Measurements from ENCODE around the gene FAM3D. TPM values are rescaled to one million over a fixed set of nuclear protein-coding genes. Genes with fewer than 3 reads are reported as not detected.

FAM3D gene
- total and polyA plus RNA-seq, 2 of the 8 experiments (the other 6 are each of a cell fraction or from before 2014, with no cell fraction given), result not detected

DNA sequence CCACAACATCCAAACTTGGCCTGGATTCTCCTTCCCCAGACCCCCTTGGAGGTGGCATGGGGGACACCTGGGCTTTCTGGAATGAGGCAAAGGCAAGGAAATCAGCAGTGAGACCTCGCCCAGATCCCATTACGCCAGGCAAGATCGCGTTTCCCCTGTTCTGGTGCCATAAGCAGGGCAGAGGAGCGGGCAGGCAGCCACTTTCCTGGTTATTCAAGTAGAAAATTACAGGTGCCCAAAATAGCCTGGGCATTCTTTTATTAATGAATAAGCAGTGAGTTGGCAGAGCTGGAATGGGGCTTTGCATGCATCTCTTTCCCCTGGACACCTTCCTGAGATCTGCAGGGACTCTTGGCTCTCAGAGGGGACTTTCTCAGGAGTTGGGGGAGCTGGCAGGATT lies 57.9 kb downstream of the FAM3D start:
- H4K8ac ChIP-seq (ENCODE audit: extremely low read depth, insufficient read depth, low read length), result no peak overlapping the region
- DNase-seq (ENCODE audit: low read depth in 1 of 2, low spot score in 2 of 2) (no peak), FAIRE-seq (no peak)
- no peaks in the 10 kb centered on the region for H3K4me1 ChIP-seq (replicated peaks in 1 of 4; ENCODE audit: control insufficient read depth in 3 of 4, insufficient read depth in 4 of 4, low read length in 3 of 4)
- no peaks in the 10 kb centered on the region; the same call in 1 of the 2 replicates for H3K79me1 ChIP-seq (ENCODE audit: low read depth, low read length)
- H3K9me3 ChIP-seq (ENCODE audit: insufficient read depth in 2 of 2, low read depth in 1 of 2, low read length in 1 of 2), result no peaks in the 10 kb centered on the region
- H3K14ac ChIP-seq (ENCODE audit: insufficient read length), result no peak overlapping the region
- no peak overlapping the region for H2BK15ac ChIP-seq (ENCODE audit: low read length)
- no peak overlapping the region for H2AK5ac ChIP-seq (ENCODE audit: low read depth, low read length)
- H3K36me3 ChIP-seq (ENCODE audit: control insufficient read depth in 2 of 4, insufficient read depth in 4 of 4, low read length in 3 of 4), result no peaks in the 10 kb centered on the region
- H2BK120ac ChIP-seq (replicated peaks; ENCODE audit: low read depth, low read length), result no peak overlapping the region
- ChIA-PET POLR2A (ENCODE audit: partially characterized antibody) (no interaction called here), CTCF (ENCODE audit: partially characterized antibody) (interaction anchor here (0.6 to 4.3 kb wide), 6 partner anchors 11 to 744 kb away, joined by 3 to 23 read pairs (median 10); no protein-coding TSS in a partner anchor)
- TF ChIP-seq, protein P1, sequence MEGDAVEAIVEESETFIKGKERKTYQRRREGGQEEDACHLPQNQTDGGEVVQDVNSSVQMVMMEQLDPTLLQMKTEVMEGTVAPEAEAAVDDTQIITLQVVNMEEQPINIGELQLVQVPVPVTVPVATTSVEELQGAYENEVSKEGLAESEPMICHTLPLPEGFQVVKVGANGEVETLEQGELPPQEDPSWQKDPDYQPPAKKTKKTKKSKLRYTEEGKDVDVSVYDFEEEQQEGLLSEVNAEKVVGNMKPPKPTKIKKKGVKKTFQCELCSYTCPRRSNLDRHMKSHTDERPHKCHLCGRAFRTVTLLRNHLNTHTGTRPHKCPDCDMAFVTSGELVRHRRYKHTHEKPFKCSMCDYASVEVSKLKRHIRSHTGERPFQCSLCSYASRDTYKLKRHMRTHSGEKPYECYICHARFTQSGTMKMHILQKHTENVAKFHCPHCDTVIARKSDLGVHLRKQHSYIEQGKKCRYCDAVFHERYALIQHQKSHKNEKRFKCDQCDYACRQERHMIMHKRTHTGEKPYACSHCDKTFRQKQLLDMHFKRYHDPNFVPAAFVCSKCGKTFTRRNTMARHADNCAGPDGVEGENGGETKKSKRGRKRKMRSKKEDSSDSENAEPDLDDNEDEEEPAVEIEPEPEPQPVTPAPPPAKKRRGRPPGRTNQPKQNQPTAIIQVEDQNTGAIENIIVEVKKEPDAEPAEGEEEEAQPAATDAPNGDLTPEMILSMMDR (IDR thresholded peaks at IDR 0.05; ENCODE audit: control extremely low read depth in 1 of 3, insufficient read depth in 1 of 3, low read depth in 1 of 3, low read length in 3 of 3), result no peak
- TF ChIP-seq TAF1 (IDR thresholded peaks at IDR 0.05; ENCODE audit: low read depth, low read length) (no peak), GTF2F1 (IDR thresholded peaks at IDR 0.05; ENCODE audit: borderline replicate concordance, low read depth, low read length) (no peak), TEAD4 (IDR thresholded peaks at IDR 0.05; ENCODE audit: low read depth, low read length) (no peak)
- H2BK5ac ChIP-seq (ENCODE audit: low read depth, low read length), result no peak overlapping the region
- no peak overlapping the region for H3K4ac ChIP-seq (replicated peaks; ENCODE audit: insufficient read length, low read depth, low read length)
- no peak overlapping the region for H3K18ac ChIP-seq (ENCODE audit: extremely low read depth, low read length)
- no peak overlapping the region for H4K91ac ChIP-seq (replicated peaks; ENCODE audit: insufficient read length, low read length)
- H3K4me3 ChIP-seq (ENCODE audit: extremely low read depth in 1 of 4, insufficient read depth in 2 of 4, low read depth in 3 of 4, low read length in 4 of 4), result no peak overlapping the region
- no peak overlapping the region for H3K27ac ChIP-seq (ENCODE audit: low read depth, low read length)
- no peak overlapping the region for H2BK20ac ChIP-seq (ENCODE audit: low read length)
- no peak overlapping the region for H3K56ac ChIP-seq (replicated peaks; ENCODE audit: insufficient read length, low read depth, low read length)
- H3K23ac ChIP-seq (ENCODE audit: insufficient read length), result no peak overlapping the region
- 70% methylated on average over 5 of the region's 5 CpGs; no CpG with 5 or more reads in 1 of the 2 experiments for WGBS, 2 experiments (ENCODE audit: extremely low coverage in 1 of 2, insufficient coverage in 1 of 2, insufficient read length in 1 of 2, insufficient replicate concordance in 2 of 2, low coverage in 1 of 2, low lambda C conversion rate in 2 of 2, missing lambda C conversion rate in 1 of 2)
- no peak overlapping the region for H4K5ac ChIP-seq (ENCODE audit: insufficient read length, low read depth, low read length)
- H4K20me1 ChIP-seq (replicated peaks in 1 of 2; ENCODE audit: control insufficient read depth in 1 of 2, insufficient read depth in 2 of 2, low read length in 2 of 2), result no peaks in the 10 kb centered on the region
- no peak overlapping the region for H2BK12ac ChIP-seq (ENCODE audit: low read depth, low read length)
- no peak overlapping the region for H2AFZ ChIP-seq (ENCODE audit: low read length)
- no peak overlapping the region for H3K4me2 ChIP-seq (ENCODE audit: insufficient read depth in 1 of 2, low read depth in 2 of 2, low read length in 2 of 2)
- H3K9ac ChIP-seq (replicated peaks in 1 of 4; ENCODE audit: extremely low read depth in 1 of 4, low read depth in 3 of 4, low read length in 3 of 4), result no peak overlapping the region
- no peaks in the 10 kb centered on the region for H3K27me3 ChIP-seq (replicated peaks in 1 of 4; ENCODE audit: control insufficient read depth in 3 of 4, extremely low read depth in 1 of 4, insufficient read depth in 3 of 4, low read length in 3 of 4)
- H3K23me2 ChIP-seq (ENCODE audit: low read depth, low read length), result no peaks in the 10 kb centered on the region
- no peaks in the 10 kb centered on the region for H3K79me2 ChIP-seq (ENCODE audit: control insufficient read depth in 1 of 2, insufficient read depth in 2 of 2, low read length in 2 of 2)
